Measurements from ENCODE around the gene SNAP47.

DNA sequence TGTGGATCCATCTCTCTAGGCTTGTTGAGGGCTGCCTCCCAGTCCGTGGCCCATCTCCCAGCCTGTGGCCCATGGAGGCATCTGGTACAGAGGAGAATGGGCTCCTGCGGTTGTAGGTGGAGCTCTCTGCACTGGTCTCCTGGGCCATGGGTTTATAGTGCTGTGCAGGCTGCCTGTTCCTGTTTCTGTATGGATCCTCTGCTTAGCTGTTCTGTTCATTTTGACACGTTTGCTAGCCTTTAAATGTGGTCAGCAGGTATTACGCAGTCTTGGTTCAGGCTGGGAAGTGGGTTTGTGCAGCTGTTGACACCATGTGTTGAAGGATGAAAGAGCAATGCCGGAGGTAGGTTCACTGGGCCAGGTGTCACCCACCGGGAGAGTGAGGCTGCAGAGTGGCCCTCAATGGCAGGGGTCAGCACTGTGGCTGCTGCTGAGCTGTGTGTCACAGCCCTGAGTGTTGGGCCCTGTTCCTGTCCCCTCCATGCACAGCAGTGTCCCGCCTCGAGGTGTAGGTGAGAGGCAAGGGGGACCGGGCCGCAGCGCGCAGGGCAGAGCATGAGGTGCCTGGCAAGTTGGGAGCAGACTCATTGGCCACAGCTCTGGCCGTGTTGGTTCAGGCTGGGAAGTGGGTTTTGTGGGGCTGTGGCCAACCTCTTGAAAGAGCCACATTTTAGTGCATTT, 39.0 kb downstream of the SNAP47 start:
- TF ChIP-seq, protein P1, sequence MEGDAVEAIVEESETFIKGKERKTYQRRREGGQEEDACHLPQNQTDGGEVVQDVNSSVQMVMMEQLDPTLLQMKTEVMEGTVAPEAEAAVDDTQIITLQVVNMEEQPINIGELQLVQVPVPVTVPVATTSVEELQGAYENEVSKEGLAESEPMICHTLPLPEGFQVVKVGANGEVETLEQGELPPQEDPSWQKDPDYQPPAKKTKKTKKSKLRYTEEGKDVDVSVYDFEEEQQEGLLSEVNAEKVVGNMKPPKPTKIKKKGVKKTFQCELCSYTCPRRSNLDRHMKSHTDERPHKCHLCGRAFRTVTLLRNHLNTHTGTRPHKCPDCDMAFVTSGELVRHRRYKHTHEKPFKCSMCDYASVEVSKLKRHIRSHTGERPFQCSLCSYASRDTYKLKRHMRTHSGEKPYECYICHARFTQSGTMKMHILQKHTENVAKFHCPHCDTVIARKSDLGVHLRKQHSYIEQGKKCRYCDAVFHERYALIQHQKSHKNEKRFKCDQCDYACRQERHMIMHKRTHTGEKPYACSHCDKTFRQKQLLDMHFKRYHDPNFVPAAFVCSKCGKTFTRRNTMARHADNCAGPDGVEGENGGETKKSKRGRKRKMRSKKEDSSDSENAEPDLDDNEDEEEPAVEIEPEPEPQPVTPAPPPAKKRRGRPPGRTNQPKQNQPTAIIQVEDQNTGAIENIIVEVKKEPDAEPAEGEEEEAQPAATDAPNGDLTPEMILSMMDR (IDR thresholded peaks at IDR 0.05; ENCODE audit: low read depth, low read length, poor library complexity, severe bottlenecking) = no peak
- TF ChIP-seq EZH2phosphoT487 (IDR thresholded peaks at IDR 0.05; ENCODE audit: borderline replicate concordance, low read length) = no peak
